Body of pancreas (tissue), 4 donors: ENCODE results near the gene ADIG.

Source experiments
- CTCF ChIP-seq, 7 experiments: fragments of 450-650 bp in 4 of 7; fragments of 200-600 bp in 3 of 7; sonication (generic) in 3 of 7; IDR thresholded peaks; one replicate each; pipeline ENCODE4 v1.5.1; 2016 to 2019; ENCODE audit warnings: antibody characterized with exemption in 7 of 7
- POLR2A ChIP-seq, 3 donors: fragments of 450-650 bp; IDR thresholded peaks; one replicate each; pipeline ENCODE4 v1.6.1; 2016; ENCODE audit warnings: antibody characterized with exemption in 3 of 3, mild to moderate bottlenecking in 2 of 3

DNA sequence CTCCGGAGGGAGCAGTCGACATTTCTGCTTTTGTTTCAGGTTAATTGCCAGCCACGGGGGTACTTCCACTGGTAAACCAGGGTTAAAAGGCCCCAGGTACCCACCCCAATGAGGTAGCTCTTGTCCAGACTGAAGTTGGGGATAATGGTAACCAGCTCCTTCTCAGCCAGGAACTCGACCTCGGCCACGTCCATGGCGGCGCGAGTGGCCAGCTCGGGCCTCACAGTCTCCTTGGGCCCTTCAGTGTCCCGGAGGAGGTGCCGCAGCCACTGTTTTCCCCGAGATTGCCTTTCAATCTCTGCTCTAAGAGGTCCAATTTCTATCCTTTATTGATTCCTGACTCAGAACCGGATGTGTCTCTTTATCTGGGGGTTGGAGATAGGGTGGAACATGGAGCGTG is 34.3 kb downstream of the ADIG start:
- TF ChIP-seq CTCF (IDR thresholded peaks at IDR 0.05) (no peak), POLR2A (IDR thresholded peaks at IDR 0.05) (no peak)
